Measurements from ENCODE around the gene LRP8.
A peak's percentile ranks its signal among the peaks of the same experiment; 100 is the strongest.

Gene LRP8

GRCh38 chr1:53198241-53198651 is 129.6 kb downstream of the LRP8 start:
- Histone ChIP-seq H3K27ac (ENCODE audit: low read depth, low read length) (no peak overlapping the region), H3K36me3 (ENCODE audit: control insufficient read depth in 1 of 2, insufficient read depth in 2 of 2, low read length in 2 of 2) (peaks cover 8 to 29% of the 10 kb centered on the region in 2 donors), H3K9me3 (ENCODE audit: control insufficient read depth in 1 of 2, low read length in 2 of 2) (no peaks in the 10 kb centered on the region), H3K4me3 (ENCODE audit: low read depth in 1 of 2, low read length in 2 of 2) (peak overlapping the region in 1 of 2 donors; percentile 94), H3K27me3 (ENCODE audit: control insufficient read depth in 1 of 2, insufficient read depth in 2 of 2, low read length in 2 of 2) (no peaks in the 10 kb centered on the region), H3K9ac (ENCODE audit: low read depth in 1 of 2, low read length in 2 of 2) (peak overlapping the region; percentile 90 to 94), H3K4me1 (ENCODE audit: control insufficient read depth in 1 of 2, insufficient read depth in 2 of 2, low read length in 2 of 2) (peaks cover 24 to 26% of the 10 kb centered on the region in 2 donors)

GRCh38 chr1:53197291-53198200 is 130.3 kb downstream of the LRP8 start:
- peak overlapping the region; percentile 79 to 94 for H3K4me3 ChIP-seq (ENCODE audit: low read depth in 1 of 2, low read length in 2 of 2)
- H3K9ac ChIP-seq (ENCODE audit: low read depth in 1 of 2, low read length in 2 of 2), result peak overlapping the region; percentile 90 to 94
- H3K36me3 ChIP-seq (ENCODE audit: control insufficient read depth in 1 of 2, insufficient read depth in 2 of 2, low read length in 2 of 2), result peaks cover 7 to 22% of the 10 kb centered on the region in 2 donors
- peak overlapping the region; percentile 94 for H3K27ac ChIP-seq (ENCODE audit: low read depth, low read length)
- no peaks in the 10 kb centered on the region for H3K27me3 ChIP-seq (ENCODE audit: control insufficient read depth in 1 of 2, insufficient read depth in 2 of 2, low read length in 2 of 2)
- H3K4me1 ChIP-seq (ENCODE audit: control insufficient read depth in 1 of 2, insufficient read depth in 2 of 2, low read length in 2 of 2), result peaks cover 24 to 26% of the 10 kb centered on the region in 2 donors
- H3K9me3 ChIP-seq (ENCODE audit: control insufficient read depth in 1 of 2, low read length in 2 of 2), result no peaks in the 10 kb centered on the region

GRCh38 chr1:53196485-53197290 is 131.2 kb downstream of the LRP8 start, which contains the start of gene CPT2:
Gene CPT2 (plus strand): TSS chr1:53196824. CDS start chr1:53196944, 120 bp downstream.
- Histone ChIP-seq H3K27me3 (ENCODE audit: control insufficient read depth in 1 of 2, insufficient read depth in 2 of 2, low read length in 2 of 2) (no peaks in the 10 kb centered on the region), H3K27ac (ENCODE audit: low read depth, low read length) (peak within 1 kb of the TSS; percentile 94), H3K9ac (ENCODE audit: low read depth in 1 of 2, low read length in 2 of 2) (peak within 1 kb of the TSS; percentile 90 to 94), H3K9me3 (ENCODE audit: control insufficient read depth in 1 of 2, low read length in 2 of 2) (no peaks in the 10 kb centered on the region), H3K4me3 (ENCODE audit: low read depth in 1 of 2, low read length in 2 of 2) (peak within 1 kb of the TSS; percentile 79 to 94), H3K4me1 (ENCODE audit: control insufficient read depth in 1 of 2, insufficient read depth in 2 of 2, low read length in 2 of 2) (peaks cover 24 to 26% of the 10 kb centered on the region in 2 donors), H3K36me3 (ENCODE audit: control insufficient read depth in 1 of 2, insufficient read depth in 2 of 2, low read length in 2 of 2) (peaks cover 0 to 13% of the 10 kb centered on the region in 2 donors)

- Histone ChIP-seq H3K27ac (ENCODE audit: low read depth, low read length) (no peak overlapping the region), H3K4me3 (ENCODE audit: low read depth in 1 of 2, low read length in 2 of 2) (peak overlapping the region; percentile 79 to 94), H3K27me3 (ENCODE audit: control insufficient read depth in 1 of 2, insufficient read depth in 2 of 2, low read length in 2 of 2) (no peaks in the 10 kb centered on the region), H3K4me1 (ENCODE audit: control insufficient read depth in 1 of 2, insufficient read depth in 2 of 2, low read length in 2 of 2) (peaks cover 24 to 26% of the 10 kb centered on the region in 2 donors), H3K36me3 (ENCODE audit: control insufficient read depth in 1 of 2, insufficient read depth in 2 of 2, low read length in 2 of 2) (peaks cover 0 to 7% of the 10 kb centered on the region in 2 donors), H3K9me3 (ENCODE audit: control insufficient read depth in 1 of 2, low read length in 2 of 2) (no peaks in the 10 kb centered on the region), H3K9ac (ENCODE audit: low read depth in 1 of 2, low read length in 2 of 2) (peak overlapping the region; percentile 90 to 94)
These were observed 131.8 kb downstream of the LRP8 start for GRCh38 chr1:53196017-53196484.

- H3K9me3 ChIP-seq (ENCODE audit: control insufficient read depth in 1 of 2, low read length in 2 of 2), result no peaks in the 10 kb centered on the region
- peaks cover 25 to 26% of the 10 kb centered on the region in 2 donors for H3K4me1 ChIP-seq (ENCODE audit: control insufficient read depth in 1 of 2, insufficient read depth in 2 of 2, low read length in 2 of 2)
- H3K4me3 ChIP-seq (ENCODE audit: low read depth in 1 of 2, low read length in 2 of 2), result peak overlapping the region in 1 of 2 donors; percentile 79
- no peak overlapping the region for H3K27ac ChIP-seq (ENCODE audit: low read depth, low read length)
- peaks cover 0 to under 1% of the 10 kb centered on the region in 2 donors for H3K36me3 ChIP-seq (ENCODE audit: control insufficient read depth in 1 of 2, insufficient read depth in 2 of 2, low read length in 2 of 2)
- no peaks in the 10 kb centered on the region for H3K27me3 ChIP-seq (ENCODE audit: control insufficient read depth in 1 of 2, insufficient read depth in 2 of 2, low read length in 2 of 2)
- no peak overlapping the region for H3K9ac ChIP-seq (ENCODE audit: low read depth in 1 of 2, low read length in 2 of 2)
These were observed 132.4 kb downstream of the LRP8 start for GRCh38 chr1:53195246-53196016.

All from duodenal mucosa (tissue), 2 donors.